Dedifferentiated amniotic fluid mesenchymal stem cell (primary cell): ENCODE data around the gene RRAS2.
"Not testable (repeated sequence)": the region's sequence is repeated elsewhere in the genome, so short reads cannot be mapped to it uniquely, and the experiment has no call there.

Experiments
- DNase-seq: peaks from one replicate; pipeline ENCODE4 v3.0.0-alpha.2; 2016; ENCODE audit errors: extremely low spot score

Gene RRAS2

GRCh38 chr11:14358729-14359439 lies at the start of gene RRAS2:
Gene RRAS2, minus strand, starts transcription at chr11:14359183. Its CDS starts 313 bp downstream, at chr11:14358870.
- DNase-seq: peak; percentile 41

- DNase-seq: no peak
Observed at GRCh38 chr11:14408612-14409011, 49.6 kb upstream of the RRAS2 start.

GRCh38 chr11:14406116-14406515 lies 47.1 kb upstream of the RRAS2 start:
- DNase-seq: not testable (repeated sequence)

DNA sequence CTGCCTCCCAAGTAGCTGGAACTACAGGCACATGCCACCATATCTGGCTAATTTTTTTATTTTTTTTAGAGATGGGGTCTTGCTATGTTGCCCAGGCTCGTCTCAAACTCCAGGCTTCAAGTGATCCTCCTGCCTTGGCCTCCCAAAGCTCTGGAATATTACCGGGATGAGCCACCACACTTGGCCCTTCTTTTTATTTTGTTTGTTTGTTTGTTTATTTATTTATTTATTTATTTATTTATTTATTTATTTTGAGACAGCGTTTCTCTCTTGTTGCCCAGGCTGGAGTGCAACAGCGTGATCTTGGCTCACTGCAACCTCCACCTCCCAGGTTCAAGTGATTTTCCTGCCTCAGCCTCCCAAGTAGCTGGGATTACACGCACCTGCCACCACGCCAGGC lies 44.5 kb upstream of the RRAS2 start:
- DNase-seq: not testable (repeated sequence)

DNA sequence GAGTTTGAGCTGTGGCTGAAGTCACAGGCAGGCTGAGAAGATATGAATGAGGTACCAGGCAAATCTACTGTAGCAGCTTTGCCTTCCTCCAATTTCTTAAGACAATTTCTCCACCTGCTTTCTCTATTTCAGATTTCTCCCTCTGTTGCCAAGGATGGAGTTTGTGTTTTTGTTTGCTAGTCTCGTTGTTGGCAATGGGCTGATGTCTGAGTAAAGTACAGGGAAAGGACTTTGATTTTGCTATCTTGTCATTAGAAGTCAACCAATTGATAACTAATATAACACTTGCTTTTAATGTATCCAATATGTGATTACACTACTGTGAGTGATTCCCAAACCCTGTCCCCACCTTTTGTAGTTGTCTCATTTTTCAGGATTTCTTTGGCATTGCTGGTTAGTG lies 40.1 kb upstream of the RRAS2 start:
- DNase-seq: no peak

DNA sequence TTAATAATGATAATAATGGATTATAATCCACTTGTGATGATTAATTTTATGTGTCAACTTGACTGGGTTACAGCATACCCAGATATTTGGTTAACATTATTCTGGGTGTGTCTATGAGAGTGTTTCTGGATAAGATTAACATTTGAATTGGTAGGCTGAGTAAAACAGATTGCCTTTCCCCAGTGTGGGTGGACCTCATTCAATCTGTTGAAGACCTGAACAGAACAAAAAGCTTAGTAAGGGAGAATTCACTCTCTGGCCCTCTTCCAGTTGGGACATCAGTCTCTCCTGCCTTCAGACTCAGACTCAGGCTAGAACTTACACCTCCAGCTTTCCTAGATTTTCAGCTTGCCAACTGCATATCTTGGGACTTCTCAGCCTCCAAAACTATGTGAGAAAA lies 37.3 kb upstream of the RRAS2 start:
- no peak for DNase-seq

- no peak for DNase-seq
Observed at GRCh38 chr11:14393889-14394288, 34.9 kb upstream of the RRAS2 start.

- no peak for DNase-seq
Observed at GRCh38 chr11:14393129-14393528, 34.1 kb upstream of the RRAS2 start.

- no peak for DNase-seq
Observed at GRCh38 chr11:14390669-14391068, 31.7 kb upstream of the RRAS2 start.

DNA sequence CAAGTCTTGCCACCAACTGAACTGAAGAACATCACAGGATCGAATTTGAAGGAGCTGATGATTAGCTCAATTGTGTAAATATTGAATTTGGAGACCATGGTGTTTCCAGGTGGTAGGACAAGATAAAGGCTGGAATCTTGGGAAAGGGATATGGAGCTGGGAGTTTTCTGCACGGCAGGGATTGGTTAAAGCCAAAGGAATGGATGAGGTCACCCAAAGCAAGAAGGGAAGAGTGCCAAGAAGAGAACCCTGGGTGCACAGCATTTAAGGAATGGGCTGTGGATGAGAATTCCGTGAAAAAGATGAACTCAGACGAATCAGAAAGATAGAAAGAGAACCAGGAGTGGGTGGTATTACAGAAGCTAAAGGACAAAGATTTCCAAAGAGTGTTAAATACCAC lies 29.4 kb upstream of the RRAS2 start:
- no peak for DNase-seq

GRCh38 chr11:14386895-14387480 lies 28.0 kb upstream of the RRAS2 start:
- DNase-seq: peak; percentile 83

DNA sequence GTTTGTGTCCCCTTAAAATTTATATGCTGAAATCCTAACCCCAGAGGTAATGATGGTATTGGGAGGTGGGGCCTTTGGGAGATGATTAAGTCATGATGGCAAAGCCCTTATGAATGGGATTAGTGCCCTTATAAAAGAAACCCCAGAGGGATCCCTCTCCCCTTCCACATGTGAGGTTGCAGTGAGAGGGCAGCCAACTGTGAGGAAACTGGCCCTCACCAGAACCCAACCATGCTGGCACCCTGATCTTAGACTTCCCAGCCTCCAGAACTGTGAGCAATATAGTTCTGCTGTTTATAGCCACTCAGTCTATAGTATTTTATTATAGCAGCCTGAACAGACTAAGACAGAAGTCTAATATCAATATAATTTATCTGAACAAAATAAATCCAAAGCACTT lies 27.1 kb upstream of the RRAS2 start:
- DNase-seq: no peak

GRCh38 chr11:14384338-14384737 lies 25.4 kb upstream of the RRAS2 start:
- peak; percentile 69 for DNase-seq

DNA sequence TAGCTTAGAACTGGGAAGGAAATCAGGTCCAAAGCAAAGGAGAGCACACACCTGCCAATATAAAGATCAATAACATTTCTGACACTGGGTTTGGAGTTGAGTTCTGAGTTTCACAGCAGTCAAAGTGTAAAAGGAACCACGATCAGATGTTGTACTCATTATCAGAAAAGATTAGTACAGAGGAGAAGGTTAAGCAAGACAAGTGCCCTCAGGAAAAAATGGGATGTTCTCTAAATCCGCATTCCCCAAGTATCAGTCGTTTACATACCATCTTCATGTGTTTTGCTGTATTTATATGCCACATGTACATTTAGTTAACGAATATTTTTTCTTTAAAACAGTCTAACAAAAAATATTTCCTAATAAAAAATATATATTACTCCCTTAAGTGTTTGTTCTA lies 23.0 kb upstream of the RRAS2 start:
- no peak for DNase-seq

DNA sequence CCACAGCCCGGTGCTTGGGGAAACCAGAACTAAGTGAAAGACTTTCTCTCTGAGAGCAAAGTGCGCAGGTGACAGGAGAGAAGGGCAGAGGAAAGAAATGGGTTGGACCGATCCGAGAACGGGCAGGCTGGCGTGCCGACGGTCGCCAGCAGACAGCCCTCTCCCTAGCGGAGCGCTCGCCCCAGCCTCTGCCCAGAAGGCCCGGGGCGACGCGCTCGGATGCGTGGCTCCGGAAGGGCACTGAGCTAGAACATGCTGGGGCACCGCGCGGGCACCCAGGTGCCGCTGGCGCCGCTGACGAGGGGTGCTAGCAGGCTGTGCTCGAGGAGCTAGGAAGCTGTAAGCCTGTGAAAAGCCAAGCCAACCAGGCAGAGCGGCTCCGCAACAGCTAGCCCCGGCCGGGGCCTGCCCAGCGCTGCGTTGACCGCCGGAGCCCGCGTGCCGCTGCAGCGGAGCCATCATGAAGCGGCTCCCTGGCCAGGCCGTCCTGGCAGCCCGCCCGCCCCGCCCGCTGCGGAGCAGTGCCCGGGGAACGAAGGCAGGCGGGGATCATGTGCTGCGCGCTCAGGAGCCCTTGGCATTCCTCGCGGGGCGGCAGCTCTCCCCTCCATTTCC lies 22.1 kb upstream of the RRAS2 start:
- DNase-seq: peak; percentile 19

DNA sequence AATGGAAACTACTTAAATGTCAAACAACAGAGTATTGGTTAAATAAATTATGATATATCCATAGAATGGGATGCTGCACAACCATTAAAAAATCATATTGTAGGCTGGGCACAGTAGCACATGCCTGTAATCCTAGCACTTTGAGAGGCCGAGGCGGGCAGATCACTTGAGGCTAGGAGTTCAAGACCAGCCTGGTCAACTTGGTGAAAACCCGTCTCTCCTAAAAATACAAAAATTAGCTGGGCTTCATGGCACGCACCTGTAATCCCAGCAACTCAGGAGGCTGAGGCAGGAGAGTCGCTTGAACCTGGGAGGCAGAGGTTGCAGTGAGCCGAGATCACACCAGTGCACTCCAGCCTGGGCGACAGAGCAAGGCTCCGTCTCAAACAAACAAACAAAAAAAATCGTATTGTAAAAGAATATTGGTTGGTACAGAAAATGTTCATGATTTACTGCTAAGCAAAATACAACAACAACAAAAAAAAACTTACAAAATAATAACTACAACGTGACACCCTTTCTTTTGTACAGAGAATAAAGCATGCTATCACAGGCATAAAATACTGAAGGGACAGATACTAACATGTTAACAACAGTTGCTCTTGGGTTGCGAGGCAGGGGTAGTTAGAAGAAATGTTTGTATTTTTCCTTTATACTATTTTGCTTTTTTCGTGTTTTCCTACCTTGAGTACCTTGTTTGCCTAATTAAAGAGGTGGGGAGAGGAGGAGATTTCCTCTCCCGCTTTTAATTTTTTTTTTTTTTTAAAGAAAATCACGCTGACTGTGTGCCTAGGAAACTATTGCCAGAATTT lies 21.3 kb upstream of the RRAS2 start:
- DNase-seq: no peak

DNA sequence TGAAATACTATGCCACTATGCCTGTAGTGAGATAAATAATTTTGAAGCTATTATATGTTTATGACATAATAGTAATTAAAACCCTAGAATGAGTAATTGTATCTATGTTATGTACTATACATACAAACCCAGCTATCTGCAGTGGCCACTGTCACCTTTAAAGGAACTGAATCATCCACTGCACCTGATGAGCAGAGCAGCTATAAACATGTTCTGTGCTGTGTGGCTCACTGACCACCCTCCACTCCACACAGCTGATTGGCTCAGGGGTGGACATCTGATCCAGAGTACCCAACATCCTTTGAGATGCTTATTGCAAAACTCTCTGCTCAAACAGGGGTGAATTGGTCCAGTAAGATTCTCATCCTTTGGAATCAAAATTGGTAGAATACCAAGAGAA lies 19.2 kb upstream of the RRAS2 start:
- no peak for DNase-seq

DNA sequence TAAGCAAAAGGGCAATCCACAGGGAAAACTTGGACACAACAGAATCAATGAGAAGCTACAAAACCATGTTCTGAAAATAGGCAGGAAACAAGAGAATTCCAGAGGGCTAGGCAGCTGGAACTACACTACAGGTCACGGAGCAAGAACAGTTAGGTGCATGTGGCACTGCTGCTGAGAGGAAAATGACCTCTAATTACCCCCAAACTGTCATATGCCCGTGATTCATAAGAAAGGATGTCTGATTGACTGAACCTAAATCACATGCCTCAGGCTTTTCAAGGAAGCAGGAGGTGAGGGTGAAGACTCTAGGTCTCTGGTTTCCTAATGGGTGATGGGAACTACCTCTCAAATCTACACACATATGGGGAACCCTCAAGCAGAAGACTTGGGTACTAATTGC lies 17.9 kb upstream of the RRAS2 start:
- DNase-seq: no peak

DNA sequence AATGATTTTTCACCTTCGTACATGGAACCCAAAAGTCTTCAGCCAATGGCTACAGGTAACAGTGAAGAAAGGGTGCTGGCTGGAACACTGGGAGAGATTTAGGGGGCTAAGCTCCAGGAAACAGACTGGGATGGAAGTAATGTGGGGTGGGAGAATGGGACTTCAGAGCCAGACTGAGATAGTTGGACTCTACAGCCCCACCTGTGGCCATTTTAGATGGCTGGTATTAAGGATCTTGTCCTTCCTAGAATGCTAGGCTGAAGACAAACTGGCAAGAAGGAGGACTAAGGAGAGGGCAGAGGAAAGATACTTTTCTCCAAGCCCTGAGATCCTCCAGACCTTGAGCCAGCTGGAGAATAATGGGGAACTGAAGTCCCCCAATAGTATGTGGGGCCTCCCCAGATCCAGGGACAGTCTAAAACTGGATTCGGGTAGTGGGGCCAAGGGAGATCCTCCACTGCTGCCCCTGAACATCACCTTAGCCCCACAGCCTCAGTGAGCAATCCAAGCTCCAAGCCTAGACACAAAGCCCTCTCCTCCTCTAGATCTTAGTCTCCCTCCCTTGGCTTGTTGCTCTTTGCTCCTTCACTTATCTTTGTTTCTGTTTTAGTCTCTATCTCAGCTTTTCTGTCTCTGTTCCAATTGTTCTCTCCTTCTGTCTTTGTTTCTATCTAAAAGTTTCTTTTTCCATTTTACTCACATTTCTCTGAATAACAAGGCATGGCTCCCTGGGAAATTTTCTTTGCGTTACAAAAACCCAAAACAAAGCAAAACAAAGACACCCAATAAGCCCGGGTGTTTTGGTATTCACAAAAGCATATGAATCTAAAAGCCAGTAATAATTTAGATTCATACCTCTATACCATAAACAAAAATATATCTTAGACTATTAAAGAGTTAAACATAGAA lies 16.2 kb upstream of the RRAS2 start:
- no peak for DNase-seq

GRCh38 chr11:14373941-14374646 lies 15.1 kb upstream of the RRAS2 start:
- peak; percentile 86 for DNase-seq

DNA sequence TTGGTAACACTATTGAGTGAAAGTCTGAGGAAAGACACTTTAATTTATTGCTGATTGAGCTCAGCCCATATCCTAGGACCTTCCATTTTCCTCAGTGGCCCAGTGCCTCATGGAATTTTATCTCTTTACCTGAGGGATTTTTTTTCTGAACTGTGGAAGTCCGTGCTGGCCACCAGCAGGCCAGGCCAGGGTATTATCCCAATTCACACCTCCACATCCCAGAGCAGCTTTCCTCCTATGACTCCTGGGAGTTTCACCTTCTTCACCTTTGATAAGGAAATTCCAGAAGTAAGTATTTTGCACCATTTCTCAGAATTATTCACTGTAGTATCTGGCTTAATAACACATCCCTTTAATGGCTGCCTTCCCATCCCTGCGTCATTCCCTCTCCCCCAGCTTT lies 13.0 kb upstream of the RRAS2 start:
- no peak for DNase-seq
